HepG2 (cell line): ENCODE data around the gene PTGDS. TPM values are rescaled to one million over a fixed set of nuclear protein-coding genes. Genes with fewer than 3 reads are reported as not detected.
A peak's percentile ranks its signal among the peaks of the same experiment; 100 is the strongest.

Source experiments
- HNF4A ChIP-seq: sonication (generic); formaldehyde crosslinking; IDR thresholded peaks from 2 replicates; pipeline ENCODE4 v1.4.0; 2020; ENCODE audit warnings: missing genetic modification reagents
- HNRNPL ChIP-seq: fragments of 200-400 bp; formaldehyde crosslinking; IDR thresholded peaks from 2 replicates; pipeline ENCODE4 v1.6.1; 2017; ENCODE audit warnings: mild to moderate bottlenecking, low read depth, low read length
- MEIS2 ChIP-seq: sonication (generic); formaldehyde crosslinking; IDR thresholded peaks from 2 replicates; pipeline ENCODE4 v1.9.0; 2021; ENCODE audit warnings: mild to moderate bottlenecking, missing genetic modification reagents
- MXD4 ChIP-seq: IDR thresholded peaks from 2 replicates; pipeline ENCODE4 v1.6.1; 2016; ENCODE audit warnings: mild to moderate bottlenecking, missing biosample characterization, missing genetic modification reagents
- NFE2L2 ChIP-seq: fragments of 150-350 bp; IDR thresholded peaks from 2 replicates; pipeline ENCODE4 v1.6.1; 2014; ENCODE audit warnings: low read length
- SIX1 ChIP-seq: sonication (generic); formaldehyde crosslinking; IDR thresholded peaks from 2 replicates; pipeline ENCODE4 v1.4.0; 2020; ENCODE audit warnings: missing genetic modification reagents, borderline replicate concordance
- SMAD3 ChIP-seq: sonication (generic); formaldehyde crosslinking; IDR thresholded peaks from 2 replicates; pipeline ENCODE4 v1.4.0; 2020; ENCODE audit warnings: missing genetic modification reagents
- SRSF1 ChIP-seq: fragments of 200-400 bp; formaldehyde crosslinking; optimal IDR thresholded peaks from 2 replicates; pipeline ENCODE3; 2017; ENCODE audit warnings: mild to moderate bottlenecking, low read depth, low read length, moderate library complexity
- TCF12 ChIP-seq, 2 experiments: fragments of 450-650 bp in 1 of 2; sonication (generic) in 1 of 2; formaldehyde crosslinking in 1 of 2; IDR thresholded peaks; 2 replicates each; pipeline versions ENCODE4 v1.6.1 to v1.8.0; 2017 to 2022; ENCODE audit warnings: antibody characterized with exemption in 1 of 2, mild to moderate bottlenecking in 1 of 2, missing genetic modification reagents in 1 of 2, moderate library complexity in 1 of 2
- TCF7L2 ChIP-seq: IDR thresholded peaks from 2 replicates; pipeline ENCODE4 v1.6.1; 2011; ENCODE audit warnings: mild to moderate bottlenecking, low read depth, low read length, moderate library complexity
- YEATS2 ChIP-seq: sonication (generic); formaldehyde crosslinking; IDR thresholded peaks from 2 replicates; pipeline ENCODE4 v1.4.0; 2020; ENCODE audit warnings: missing genetic modification reagents, borderline replicate concordance
- ZIK1 ChIP-seq: sonication (generic); formaldehyde crosslinking; IDR thresholded peaks from 2 replicates; pipeline ENCODE4 v1.5.0; 2020; ENCODE audit warnings: mild to moderate bottlenecking, low read depth, missing genetic modification reagents, borderline replicate concordance
- ZNF350 ChIP-seq: sonication (generic); formaldehyde crosslinking; IDR thresholded peaks from 2 replicates; pipeline ENCODE4 v1.4.0; 2020; ENCODE audit warnings: mild to moderate bottlenecking, low read depth, missing genetic modification reagents, borderline replicate concordance
- ZNF740 ChIP-seq: sonication (generic); formaldehyde crosslinking; IDR thresholded peaks from 2 replicates; pipeline ENCODE4 v1.4.0; 2020; ENCODE audit warnings: missing genetic modification reagents
- ZNF790 ChIP-seq: sonication (generic); formaldehyde crosslinking; IDR thresholded peaks from 2 replicates; pipeline ENCODE4 v1.8.0; 2022; ENCODE audit warnings: missing genetic modification reagents, mild to moderate bottlenecking, borderline replicate concordance
- polyA plus RNA-seq, 8 experiments: library from polyadenylated mRNA; depleted of rRNA in 3 of 8; stranded (reverse) in 7 of 8; unstranded in 1 of 8; fragments of >200 nt; fragmentation: Illumina TruSeq in 4 of 8; extraction: Trizol in 4 of 8; gene quantifications; 2 replicates each; pipeline versions ENCODE4 v1.2.1 to v1.2.3, GENCODE V29; 2011 to 2016; ENCODE audit warnings: low read depth in 4 of 8, missing spikeins in 1 of 8, mixed read lengths in 1 of 8; ENCODE audit not compliant: insufficient read depth in 1 of 8
- total RNA-seq, 5 experiments: library from RNA; depleted of rRNA; stranded (reverse); fragments of >200 nt; fragmentation: Illumina TruSeq; extraction: Trizol; gene quantifications; 2 replicates each; pipeline ENCODE4 v1.2.3, GENCODE V29; 2016; ENCODE audit warnings: low read depth in 1 of 5
- TF ChIP-seq, protein P1 (sequence below): sonication (generic); formaldehyde crosslinking; IDR thresholded peaks from 2 replicates; pipeline ENCODE4 v1.4.0; 2020; ENCODE audit warnings: missing genetic modification reagents, borderline replicate concordance
- TF ChIP-seq, protein P2 (sequence below): sonication (generic); formaldehyde crosslinking; conservative IDR thresholded peaks from 2 replicates; pipeline ENCODE4 v1.5.0; 2020; ENCODE audit warnings: missing genetic modification reagents
- TF ChIP-seq, protein P3 (sequence below): IDR thresholded peaks from 2 replicates; pipeline ENCODE4 v1.6.1; 2016
- TF ChIP-seq, protein P4 (sequence below), 2 experiments: IDR thresholded peaks; 2 replicates each; pipeline ENCODE4 v1.6.1; 2011 to 2012; ENCODE audit warnings: low read length in 2 of 2, borderline replicate concordance in 1 of 2, low read depth in 1 of 2, mild to moderate bottlenecking in 1 of 2, moderate library complexity in 1 of 2

PTGDS gene
- total and polyA plus RNA-seq, 2 of the 13 experiments (the other 11 are each of a cell fraction or from before 2014, with no cell fraction given): 0.33 to 0.50 TPM

GRCh38 chr9:136944519-136945332 lies 32.6 kb upstream of the PTGDS start, which contains the start of the genes C8G and FBXW5 (continued):
- TF ChIP-seq SMAD3 (no peak), ZNF350 (peak; percentile 25), ZNF790 (0 out of 2 replicates have a peak, but pooled peaks have one; percentile 50), TCF7L2 (no peak), MEIS2 (CRISPR knock-in tag) (no peak; the same call in 1 of the 2 replicates), YEATS2 (peak; percentile 67), TCF12 (IDR thresholded peaks at IDR 0.05) (no peak), TCF12 (CRISPR knock-in tag; IDR thresholded peaks at IDR 0.05) (no peak), HNF4A (CRISPR knock-in tag) (peak; percentile 80), NFE2L2 (no peak), SRSF1 (no peak), HNRNPL (no peak), ZIK1 (CRISPR knock-in tag) (no peak), SIX1 (CRISPR knock-in tag) (no peak), MXD4 (CRISPR knock-in tag) (0 out of 2 replicates have a peak, but pooled peaks have one; percentile 47), ZNF740 (no peak; the same call in 1 of the 2 replicates)
- TF ChIP-seq, protein P1, sequence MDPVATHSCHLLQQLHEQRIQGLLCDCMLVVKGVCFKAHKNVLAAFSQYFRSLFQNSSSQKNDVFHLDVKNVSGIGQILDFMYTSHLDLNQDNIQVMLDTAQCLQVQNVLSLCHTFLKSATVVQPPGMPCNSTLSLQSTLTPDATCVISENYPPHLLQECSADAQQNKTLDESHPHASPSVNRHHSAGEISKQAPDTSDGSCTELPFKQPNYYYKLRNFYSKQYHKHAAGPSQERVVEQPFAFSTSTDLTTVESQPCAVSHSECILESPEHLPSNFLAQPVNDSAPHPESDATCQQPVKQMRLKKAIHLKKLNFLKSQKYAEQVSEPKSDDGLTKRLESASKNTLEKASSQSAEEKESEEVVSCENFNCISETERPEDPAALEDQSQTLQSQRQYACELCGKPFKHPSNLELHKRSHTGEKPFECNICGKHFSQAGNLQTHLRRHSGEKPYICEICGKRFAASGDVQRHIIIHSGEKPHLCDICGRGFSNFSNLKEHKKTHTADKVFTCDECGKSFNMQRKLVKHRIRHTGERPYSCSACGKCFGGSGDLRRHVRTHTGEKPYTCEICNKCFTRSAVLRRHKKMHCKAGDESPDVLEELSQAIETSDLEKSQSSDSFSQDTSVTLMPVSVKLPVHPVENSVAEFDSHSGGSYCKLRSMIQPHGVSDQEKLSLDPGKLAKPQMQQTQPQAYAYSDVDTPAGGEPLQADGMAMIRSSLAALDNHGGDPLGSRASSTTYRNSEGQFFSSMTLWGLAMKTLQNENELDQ (CRISPR knock-in tag): no peak
- TF ChIP-seq, protein P2, sequence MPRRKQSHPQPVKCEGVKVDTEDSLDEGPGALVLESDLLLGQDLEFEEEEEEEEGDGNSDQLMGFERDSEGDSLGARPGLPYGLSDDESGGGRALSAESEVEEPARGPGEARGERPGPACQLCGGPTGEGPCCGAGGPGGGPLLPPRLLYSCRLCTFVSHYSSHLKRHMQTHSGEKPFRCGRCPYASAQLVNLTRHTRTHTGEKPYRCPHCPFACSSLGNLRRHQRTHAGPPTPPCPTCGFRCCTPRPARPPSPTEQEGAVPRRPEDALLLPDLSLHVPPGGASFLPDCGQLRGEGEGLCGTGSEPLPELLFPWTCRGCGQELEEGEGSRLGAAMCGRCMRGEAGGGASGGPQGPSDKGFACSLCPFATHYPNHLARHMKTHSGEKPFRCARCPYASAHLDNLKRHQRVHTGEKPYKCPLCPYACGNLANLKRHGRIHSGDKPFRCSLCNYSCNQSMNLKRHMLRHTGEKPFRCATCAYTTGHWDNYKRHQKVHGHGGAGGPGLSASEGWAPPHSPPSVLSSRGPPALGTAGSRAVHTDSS: no peak
- TF ChIP-seq, protein P3, sequence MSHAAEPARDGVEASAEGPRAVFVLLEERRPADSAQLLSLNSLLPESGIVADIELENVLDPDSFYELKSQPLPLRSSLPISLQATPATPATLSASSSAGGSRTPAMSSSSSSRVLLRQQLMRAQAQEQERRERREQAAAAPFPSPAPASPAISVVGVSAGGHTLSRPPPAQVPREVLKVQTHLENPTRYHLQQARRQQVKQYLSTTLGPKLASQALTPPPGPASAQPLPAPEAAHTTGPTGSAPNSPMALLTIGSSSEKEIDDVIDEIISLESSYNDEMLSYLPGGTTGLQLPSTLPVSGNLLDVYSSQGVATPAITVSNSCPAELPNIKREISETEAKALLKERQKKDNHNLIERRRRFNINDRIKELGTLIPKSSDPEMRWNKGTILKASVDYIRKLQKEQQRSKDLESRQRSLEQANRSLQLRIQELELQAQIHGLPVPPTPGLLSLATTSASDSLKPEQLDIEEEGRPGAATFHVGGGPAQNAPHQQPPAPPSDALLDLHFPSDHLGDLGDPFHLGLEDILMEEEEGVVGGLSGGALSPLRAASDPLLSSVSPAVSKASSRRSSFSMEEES (CRISPR knock-in tag): peak; percentile 53
- TF ChIP-seq, protein P4, sequence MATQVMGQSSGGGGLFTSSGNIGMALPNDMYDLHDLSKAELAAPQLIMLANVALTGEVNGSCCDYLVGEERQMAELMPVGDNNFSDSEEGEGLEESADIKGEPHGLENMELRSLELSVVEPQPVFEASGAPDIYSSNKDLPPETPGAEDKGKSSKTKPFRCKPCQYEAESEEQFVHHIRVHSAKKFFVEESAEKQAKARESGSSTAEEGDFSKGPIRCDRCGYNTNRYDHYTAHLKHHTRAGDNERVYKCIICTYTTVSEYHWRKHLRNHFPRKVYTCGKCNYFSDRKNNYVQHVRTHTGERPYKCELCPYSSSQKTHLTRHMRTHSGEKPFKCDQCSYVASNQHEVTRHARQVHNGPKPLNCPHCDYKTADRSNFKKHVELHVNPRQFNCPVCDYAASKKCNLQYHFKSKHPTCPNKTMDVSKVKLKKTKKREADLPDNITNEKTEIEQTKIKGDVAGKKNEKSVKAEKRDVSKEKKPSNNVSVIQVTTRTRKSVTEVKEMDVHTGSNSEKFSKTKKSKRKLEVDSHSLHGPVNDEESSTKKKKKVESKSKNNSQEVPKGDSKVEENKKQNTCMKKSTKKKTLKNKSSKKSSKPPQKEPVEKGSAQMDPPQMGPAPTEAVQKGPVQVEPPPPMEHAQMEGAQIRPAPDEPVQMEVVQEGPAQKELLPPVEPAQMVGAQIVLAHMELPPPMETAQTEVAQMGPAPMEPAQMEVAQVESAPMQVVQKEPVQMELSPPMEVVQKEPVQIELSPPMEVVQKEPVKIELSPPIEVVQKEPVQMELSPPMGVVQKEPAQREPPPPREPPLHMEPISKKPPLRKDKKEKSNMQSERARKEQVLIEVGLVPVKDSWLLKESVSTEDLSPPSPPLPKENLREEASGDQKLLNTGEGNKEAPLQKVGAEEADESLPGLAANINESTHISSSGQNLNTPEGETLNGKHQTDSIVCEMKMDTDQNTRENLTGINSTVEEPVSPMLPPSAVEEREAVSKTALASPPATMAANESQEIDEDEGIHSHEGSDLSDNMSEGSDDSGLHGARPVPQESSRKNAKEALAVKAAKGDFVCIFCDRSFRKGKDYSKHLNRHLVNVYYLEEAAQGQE (IDR thresholded peaks at IDR 0.05; ENCODE audit: borderline replicate concordance in 1 of 2, low read depth in 1 of 2, low read length in 2 of 2): no peak
